Neuronal stem cell (in vitro differentiated cells): Measurements from ENCODE around the gene KCNN2. TPM values are rescaled to one million over a fixed set of nuclear protein-coding genes. Genes with fewer than 3 reads are reported as not detected.

Experiments used
- DNase-seq: peaks from one replicate; pipeline ENCODE4 v3.0.0-alpha.2; 2013; ENCODE audit warnings: low spot score
- H2AFZ ChIP-seq: one replicate; pipeline ENCODE4 v1.6.1; 2013; ENCODE audit warnings: mild to moderate bottlenecking, low read length, inconsistent platforms
- H2AK5ac ChIP-seq: 2 replicates; pipeline ENCODE4 v1.6.1; 2013; ENCODE audit warnings: low read depth, mild to moderate bottlenecking, inconsistent platforms, low read length, moderate library complexity, mixed read lengths
- H2BK120ac ChIP-seq: 2 replicates; pipeline ENCODE4 v1.6.1; 2013; ENCODE audit warnings: low read depth, mild to moderate bottlenecking, inconsistent platforms, low read length, moderate library complexity, mixed read lengths
- H2BK12ac ChIP-seq: one replicate; pipeline ENCODE4 v1.6.1; 2013; ENCODE audit warnings: low read length, inconsistent platforms
- H2BK15ac ChIP-seq: 2 replicates; pipeline ENCODE4 v1.6.1; 2013; ENCODE audit warnings: mild to moderate bottlenecking, low read length, inconsistent platforms, mixed read lengths
- H2BK5ac ChIP-seq: one replicate; pipeline ENCODE4 v1.6.1; 2013; ENCODE audit warnings: inconsistent platforms, mild to moderate bottlenecking, low read length, moderate library complexity
- H3K14ac ChIP-seq: one replicate; pipeline ENCODE4 v1.6.1; 2013; ENCODE audit warnings: low read length, inconsistent platforms
- H3K18ac ChIP-seq: 2 replicates; pipeline ENCODE4 v1.6.1; 2013; ENCODE audit warnings: low read length, inconsistent platforms
- H3K23ac ChIP-seq: 2 replicates; pipeline ENCODE4 v1.6.1; 2013; ENCODE audit warnings: low read depth, mild to moderate bottlenecking, mixed read lengths, low read length, inconsistent platforms; ENCODE audit not compliant: poor library complexity
- H3K27ac ChIP-seq: replicated peaks from 3 replicates; pipeline ENCODE4 v1.5.1; 2013; ENCODE audit warnings: low read length, inconsistent platforms
- H3K27me3 ChIP-seq, 3 experiments: 2 replicates each; pipeline ENCODE4 v1.6.1; 2013; ENCODE audit warnings: low read length in 3 of 3, mild to moderate bottlenecking in 2 of 3, inconsistent platforms in 1 of 3, low read depth in 1 of 3, mixed read lengths in 1 of 3, moderate library complexity in 1 of 3; ENCODE audit not compliant: control insufficient read depth in 3 of 3, insufficient read depth in 3 of 3
- H3K36me3 ChIP-seq, 2 donors: replicated peaks in 1 of 2; 2 replicates each; pipeline ENCODE4 v1.6.1; 2013; ENCODE audit warnings: low read length in 2 of 2; ENCODE audit not compliant: control insufficient read depth in 2 of 2, insufficient read depth in 2 of 2
- H3K4ac ChIP-seq: 2 replicates; pipeline ENCODE4 v1.6.1; 2013; ENCODE audit warnings: inconsistent platforms, mild to moderate bottlenecking, low read length, moderate library complexity
- H3K4me1 ChIP-seq, 2 donors: 1 replicate in 1 of 2; 2 replicates in 1 of 2; pipeline ENCODE4 v1.6.1; 2013; ENCODE audit warnings: low read length in 2 of 2, low read depth in 1 of 2; ENCODE audit not compliant: control insufficient read depth in 2 of 2, insufficient read depth in 1 of 2
- H3K4me2 ChIP-seq: one replicate; pipeline ENCODE4 v1.6.1; 2013; ENCODE audit warnings: mild to moderate bottlenecking, low read length, inconsistent platforms; ENCODE audit not compliant: insufficient read depth, poor library complexity, severe bottlenecking
- H3K4me3 ChIP-seq, 2 donors: 2 replicates each; pipeline ENCODE4 v1.5.1; 2013; ENCODE audit warnings: low read length in 2 of 2, mild to moderate bottlenecking in 2 of 2, inconsistent platforms in 1 of 2, moderate library complexity in 1 of 2
- H3K79me1 ChIP-seq: one replicate; pipeline ENCODE4 v1.6.1; 2013; ENCODE audit warnings: low read depth, mild to moderate bottlenecking, inconsistent platforms, low read length, moderate library complexity
- H3K9ac ChIP-seq: one replicate; pipeline ENCODE4 v1.6.1; 2013; ENCODE audit warnings: mild to moderate bottlenecking, low read depth, low read length, inconsistent platforms; ENCODE audit not compliant: poor library complexity
- H3K9me3 ChIP-seq, 2 donors: replicated peaks in 1 of 2; 2 replicates each; pipeline versions ENCODE3 to v1.6.1; 2013; ENCODE audit warnings: low read length in 2 of 2, mild to moderate bottlenecking in 2 of 2, inconsistent platforms in 1 of 2, low read depth in 1 of 2, mixed read lengths in 1 of 2, moderate library complexity in 1 of 2; ENCODE audit not compliant: control insufficient read depth in 2 of 2, insufficient read depth in 1 of 2
- H4K8ac ChIP-seq: one replicate; pipeline ENCODE4 v1.6.1; 2013; ENCODE audit warnings: low read depth, mild to moderate bottlenecking, inconsistent platforms, low read length, moderate library complexity
- H4K91ac ChIP-seq: one replicate; pipeline ENCODE4 v1.6.1; 2013; ENCODE audit warnings: low read length, low read depth, mild to moderate bottlenecking, inconsistent platforms; ENCODE audit not compliant: poor library complexity
- WGBS, 2 donors: extraction: QIAGEN DNeasy Blood & Tissue Kit; methylation state at CpG; one replicate each; pipeline ENCODE4 v1.1.7; 2013; ENCODE audit warnings: missing lambda C conversion rate in 2 of 2, mixed read lengths in 1 of 2; ENCODE audit not compliant: insufficient read length in 2 of 2, insufficient replicate concordance in 1 of 2; ENCODE audit errors: extremely low coverage in 2 of 2; 5-methylcytosine and 5-hydroxymethylcytosine counted together
- polyA plus RNA-seq, 2 experiments: library from polyadenylated mRNA; stranded (reverse); fragments of 200-250 nt; gene quantifications; one replicate each; pipeline ENCODE4 v1.2.3, GENCODE V29; 2013

The KCNN2 gene
- 2.1 TPM for polyA plus RNA-seq (2013, experiment 1 of 2)
- 2.2 TPM for polyA plus RNA-seq (2013, experiment 2 of 2)

DNA sequence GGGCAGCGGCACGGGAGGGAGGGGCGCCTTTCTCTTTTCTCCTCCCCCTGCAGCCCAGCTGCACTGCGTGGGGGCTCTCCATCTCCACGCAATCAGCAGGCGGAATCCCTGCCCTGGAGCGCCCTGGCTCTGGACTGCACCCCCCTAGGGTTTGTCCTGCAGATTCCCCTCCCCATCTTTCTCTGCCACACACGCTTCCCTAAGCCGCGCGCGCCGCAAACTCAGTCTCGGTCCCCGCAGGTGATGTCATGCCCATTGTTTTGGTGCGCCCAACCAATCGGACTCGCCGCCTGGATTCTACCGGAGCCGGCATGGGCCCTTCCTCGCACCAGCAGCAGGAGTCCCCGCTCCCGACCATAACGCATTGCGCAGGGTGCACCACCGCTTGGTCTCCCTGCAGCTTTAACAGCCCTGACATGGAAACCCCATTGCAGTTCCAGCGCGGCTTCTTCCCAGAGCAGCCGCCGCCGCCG is at the start of gene KCNN2:
TSS of gene KCNN2 (plus strand) at position 347 of the 473 bp plus-strand sequence. CDS start at position 417, 70 bp downstream.
- peak; percentile 89 for DNase-seq
- Histone ChIP-seq H3K14ac (peak within 1 kb of the TSS; percentile 71), H3K23ac (peak within 1 kb of the TSS; percentile 93), H3K27me3 (peaks cover 0 to 69% (median 12%) of the 10 kb centered on the region in 3 experiments), H3K9ac (peak within 1 kb of the TSS; percentile 97), H4K91ac (no peak within 1 kb of the TSS), H3K36me3 (no peaks in the 10 kb centered on the region), H3K27ac (peak within 1 kb of the TSS; percentile 79), H3K18ac (peak within 1 kb of the TSS; percentile 96), H2BK5ac (peak within 1 kb of the TSS; percentile 53), H2AK5ac (no peak within 1 kb of the TSS), H3K4me3 (peak within 1 kb of the TSS; percentile 70 to 96), H2AFZ (peak within 1 kb of the TSS; percentile 99), H3K9me3 (no peaks in the 10 kb centered on the region), H2BK12ac (peak within 1 kb of the TSS; percentile 84), H3K79me1 (peaks cover 3% of the 10 kb centered on the region), H4K8ac (no peak within 1 kb of the TSS), H3K4me1 (peaks cover 3% of the 10 kb centered on the region in 2 donors), H2BK15ac (peak within 1 kb of the TSS; percentile 81), H3K4ac (peak within 1 kb of the TSS; percentile 89), H3K4me2 (peak within 1 kb of the TSS; percentile 98), H2BK120ac (peak within 1 kb of the TSS; percentile 61)
- WGBS, 2 donors = no CpG with 5 or more reads among the region's 33 CpGs

DNA sequence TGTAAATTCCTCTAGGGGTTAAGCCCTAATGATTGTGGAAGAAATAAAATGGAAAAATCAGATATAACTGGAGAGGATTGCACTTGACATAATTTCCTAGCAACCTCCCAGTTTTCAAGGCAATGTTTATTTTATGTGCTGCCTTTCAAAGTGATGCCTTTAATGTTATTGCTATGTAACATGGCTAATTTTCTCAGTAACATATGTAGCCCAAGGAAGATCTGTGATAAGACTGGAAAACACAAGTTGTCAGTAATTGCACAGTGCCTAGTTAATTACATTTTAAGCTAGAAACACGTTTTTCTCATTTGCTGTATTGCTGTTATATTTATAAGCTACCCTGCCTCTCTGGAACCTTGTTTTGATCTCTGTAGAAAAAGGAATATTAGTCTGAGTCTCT is 49.2 kb upstream of the KCNN2 start:
- Histone ChIP-seq H3K14ac (no peak overlapping the region), H3K23ac (no peak overlapping the region), H3K4me3 (no peak overlapping the region), H3K9me3 (no peaks in the 10 kb centered on the region), H2AK5ac (no peak overlapping the region), H3K36me3 (no peaks in the 10 kb centered on the region), H3K4me2 (no peak overlapping the region), H3K4ac (no peak overlapping the region), H4K8ac (no peak overlapping the region), H3K4me1 (peaks cover 0 to 5% of the 10 kb centered on the region in 2 donors), H3K27me3 (no peaks in the 10 kb centered on the region), H2BK120ac (no peak overlapping the region), H3K18ac (no peak overlapping the region), H3K27ac (no peak overlapping the region), H2BK15ac (no peak overlapping the region), H2AFZ (no peak overlapping the region), H3K79me1 (no peaks in the 10 kb centered on the region), H2BK5ac (no peak overlapping the region), H4K91ac (no peak overlapping the region), H2BK12ac (no peak overlapping the region), H3K9ac (no peak overlapping the region)
- DNase-seq = no peak
- no CpG with 5 or more reads among the region's 1 CpG for WGBS, 2 donors

DNA sequence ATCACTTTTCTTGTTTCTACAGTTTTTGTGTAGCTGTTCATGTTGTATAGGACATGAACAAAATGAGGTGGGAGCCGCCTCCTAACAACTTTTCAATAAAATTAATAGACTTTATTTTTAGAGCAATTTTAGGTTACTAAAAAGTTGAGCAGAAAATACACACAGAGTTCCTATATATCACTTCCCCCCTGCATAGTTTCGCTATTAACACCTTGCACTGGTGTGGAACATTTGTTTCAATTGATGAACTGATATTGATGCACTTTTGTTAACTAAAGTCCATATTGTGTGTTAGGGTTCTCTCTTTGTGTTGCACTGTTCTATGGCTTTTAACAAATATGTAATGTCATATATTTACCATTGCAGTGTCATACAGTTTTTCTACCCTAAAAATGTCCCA is 47.8 kb upstream of the KCNN2 start:
- Histone ChIP-seq H3K4me1 (no peaks in the 10 kb centered on the region), H3K27me3 (no peaks in the 10 kb centered on the region), H2BK5ac (no peak overlapping the region), H3K18ac (no peak overlapping the region), H3K9ac (no peak overlapping the region), H2AFZ (no peak overlapping the region), H3K36me3 (no peaks in the 10 kb centered on the region), H2BK12ac (no peak overlapping the region), H4K91ac (no peak overlapping the region), H3K4ac (no peak overlapping the region), H3K4me2 (no peak overlapping the region), H4K8ac (no peak overlapping the region), H2AK5ac (no peak overlapping the region), H3K9me3 (no peaks in the 10 kb centered on the region), H2BK120ac (no peak overlapping the region), H2BK15ac (no peak overlapping the region), H3K79me1 (no peaks in the 10 kb centered on the region), H3K23ac (no peak overlapping the region), H3K4me3 (no peak overlapping the region), H3K27ac (no peak overlapping the region), H3K14ac (no peak overlapping the region)
- no peak for DNase-seq
- WGBS, 2 donors = no CpG with 5 or more reads among the region's 2 CpGs

DNA sequence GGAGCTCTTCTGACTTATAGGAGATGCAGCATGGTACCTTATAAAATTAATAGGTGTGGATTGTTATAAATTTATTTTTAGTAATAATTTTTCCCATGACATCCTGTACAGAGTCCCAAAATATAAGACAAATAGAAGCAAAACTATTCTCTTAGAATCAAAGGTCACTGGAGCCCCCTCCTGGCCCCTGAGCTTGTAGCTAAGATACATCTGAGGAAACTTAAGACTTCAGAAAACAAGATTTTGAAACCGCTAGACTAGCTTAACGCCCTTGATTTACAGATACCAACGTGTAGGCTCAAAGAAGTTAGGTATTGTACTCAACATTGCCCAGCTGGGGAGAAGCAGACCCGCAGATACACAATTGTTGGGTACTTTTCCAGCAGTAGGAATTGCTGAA is 45.7 kb upstream of the KCNN2 start:
- H2AFZ ChIP-seq = no peak overlapping the region
- no peak overlapping the region for H2BK12ac ChIP-seq
- no peak overlapping the region for H2BK120ac ChIP-seq
- no peaks in the 10 kb centered on the region for H3K9me3 ChIP-seq
- no peak overlapping the region for H3K4me3 ChIP-seq
- no peak overlapping the region for H4K91ac ChIP-seq
- no peaks in the 10 kb centered on the region for H3K27me3 ChIP-seq
- WGBS, 2 donors = no CpG with 5 or more reads among the region's 4 CpGs
- no peak overlapping the region for H2AK5ac ChIP-seq
- H3K23ac ChIP-seq = no peak overlapping the region
- H4K8ac ChIP-seq = no peak overlapping the region
- H3K27ac ChIP-seq = no peak overlapping the region
- H3K4ac ChIP-seq = no peak overlapping the region
- DNase-seq = no peak
- H2BK5ac ChIP-seq = no peak overlapping the region
- no peak overlapping the region for H3K9ac ChIP-seq
- H2BK15ac ChIP-seq = no peak overlapping the region
- no peaks in the 10 kb centered on the region for H3K36me3 ChIP-seq
- no peaks in the 10 kb centered on the region for H3K79me1 ChIP-seq
- H3K4me2 ChIP-seq = no peak overlapping the region
- no peaks in the 10 kb centered on the region for H3K4me1 ChIP-seq
- no peak overlapping the region for H3K18ac ChIP-seq
- no peak overlapping the region for H3K14ac ChIP-seq
